ENCODE results near the gene RALGAPB.

RALGAPB gene

GRCh38 chr20:38558596-38559360, 86.1 kb downstream of the RALGAPB start:
- WGBS (ENCODE audit: insufficient coverage, insufficient read length): no CpG with 5 or more reads among the region's 3 CpGs
- Histone ChIP-seq H3K36me3 (ENCODE audit: control insufficient read depth, insufficient read depth, low read length) (no peaks in the 10 kb centered on the region), H3K27me3 (ENCODE audit: control insufficient read depth, insufficient read depth, low read length) (no peaks in the 10 kb centered on the region)

GRCh38 chr20:38559764-38560163, 87.1 kb downstream of the RALGAPB start:
- Histone ChIP-seq H3K27me3 (ENCODE audit: control insufficient read depth, insufficient read depth, low read length) (peaks cover 2% of the 10 kb centered on the region; the same call in 1 of the 2 replicates), H3K4me1 (ENCODE audit: control insufficient read depth, insufficient read depth, low read length) (no peaks in the 10 kb centered on the region), H3K27ac (ENCODE audit: low read length) (no peak overlapping the region), H3K36me3 (ENCODE audit: control insufficient read depth, insufficient read depth, low read length) (no peaks in the 10 kb centered on the region), H3K4me3 (ENCODE audit: low read length) (no peak overlapping the region), H3K9me3 (ENCODE audit: control insufficient read depth, insufficient read depth, low read length) (no peaks in the 10 kb centered on the region)
- no peak for DNase-seq (ENCODE audit: low read depth, low spot score)
- WGBS (ENCODE audit: insufficient coverage, insufficient read length): 100% methylated on average over 1 of the region's 3 CpGs

More at GRCh38 chr20:38558596-38559360, 86.1 kb downstream of the RALGAPB start:
- no peak overlapping the region for H3K27ac ChIP-seq (ENCODE audit: low read length)
- no peaks in the 10 kb centered on the region for H3K4me1 ChIP-seq (ENCODE audit: control insufficient read depth, insufficient read depth, low read length)
- DNase-seq (ENCODE audit: low read depth, low spot score): no peak
- H3K9me3 ChIP-seq (ENCODE audit: control insufficient read depth, insufficient read depth, low read length): no peaks in the 10 kb centered on the region
- H3K4me3 ChIP-seq (ENCODE audit: low read length): no peak overlapping the region

- no peak for DNase-seq (ENCODE audit: low read depth, low spot score)
- H3K9me3 ChIP-seq (ENCODE audit: control insufficient read depth, insufficient read depth, low read length): no peaks in the 10 kb centered on the region
- H3K27me3 ChIP-seq (ENCODE audit: control insufficient read depth, insufficient read depth, low read length): peaks cover 2% of the 10 kb centered on the region; the same call in 1 of the 2 replicates
- H3K27ac ChIP-seq (ENCODE audit: low read length): no peak overlapping the region
- WGBS (ENCODE audit: insufficient coverage, insufficient read length): no CpG with 5 or more reads among the region's 6 CpGs
- no peak overlapping the region for H3K4me3 ChIP-seq (ENCODE audit: low read length)
- no peaks in the 10 kb centered on the region for H3K4me1 ChIP-seq (ENCODE audit: control insufficient read depth, insufficient read depth, low read length)
- no peaks in the 10 kb centered on the region for H3K36me3 ChIP-seq (ENCODE audit: control insufficient read depth, insufficient read depth, low read length)
These were observed 91.3 kb downstream of the RALGAPB start for GRCh38 chr20:38563802-38564431.

GRCh38 chr20:38564680-38565079, 92.0 kb downstream of the RALGAPB start:
- H3K36me3 ChIP-seq (ENCODE audit: control insufficient read depth, insufficient read depth, low read length): no peaks in the 10 kb centered on the region
- no peaks in the 10 kb centered on the region for H3K4me1 ChIP-seq (ENCODE audit: control insufficient read depth, insufficient read depth, low read length)
- H3K9me3 ChIP-seq (ENCODE audit: control insufficient read depth, insufficient read depth, low read length): no peaks in the 10 kb centered on the region
- no CpG with 5 or more reads among the region's 1 CpG for WGBS (ENCODE audit: insufficient coverage, insufficient read length)
- no peak for DNase-seq (ENCODE audit: low read depth, low spot score)
- H3K27me3 ChIP-seq (ENCODE audit: control insufficient read depth, insufficient read depth, low read length): peaks cover 2% of the 10 kb centered on the region; the same call in 1 of the 2 replicates
- H3K4me3 ChIP-seq (ENCODE audit: low read length): no peak overlapping the region
- no peak overlapping the region for H3K27ac ChIP-seq (ENCODE audit: low read length)

GRCh38 chr20:38566036-38566598, 93.5 kb downstream of the RALGAPB start:
- no peak for DNase-seq (ENCODE audit: low read depth, low spot score)
- Histone ChIP-seq H3K27ac (ENCODE audit: low read length) (no peak overlapping the region), H3K4me3 (ENCODE audit: low read length) (no peak overlapping the region), H3K36me3 (ENCODE audit: control insufficient read depth, insufficient read depth, low read length) (no peaks in the 10 kb centered on the region), H3K27me3 (ENCODE audit: control insufficient read depth, insufficient read depth, low read length) (peaks cover 2% of the 10 kb centered on the region; the same call in 1 of the 2 replicates), H3K4me1 (ENCODE audit: control insufficient read depth, insufficient read depth, low read length) (no peaks in the 10 kb centered on the region), H3K9me3 (ENCODE audit: control insufficient read depth, insufficient read depth, low read length) (no peaks in the 10 kb centered on the region)
- no CpG with 5 or more reads among the region's 6 CpGs for WGBS (ENCODE audit: insufficient coverage, insufficient read length)

- no CpG with 5 or more reads among the region's 5 CpGs for WGBS (ENCODE audit: insufficient coverage, insufficient read length)
- no peaks in the 10 kb centered on the region for H3K27me3 ChIP-seq (ENCODE audit: control insufficient read depth, insufficient read depth, low read length)
- no peak overlapping the region for H3K4me3 ChIP-seq (ENCODE audit: low read length)
- peaks cover 2% of the 10 kb centered on the region; the same call in 1 of the 2 replicates for H3K36me3 ChIP-seq (ENCODE audit: control insufficient read depth, insufficient read depth, low read length)
- no peak for DNase-seq (ENCODE audit: low read depth, low spot score)
- H3K4me1 ChIP-seq (ENCODE audit: control insufficient read depth, insufficient read depth, low read length): no peaks in the 10 kb centered on the region
- H3K9me3 ChIP-seq (ENCODE audit: control insufficient read depth, insufficient read depth, low read length): no peaks in the 10 kb centered on the region
- H3K27ac ChIP-seq (ENCODE audit: low read length): no peak overlapping the region
These were observed 97.3 kb downstream of the RALGAPB start for GRCh38 chr20:38569747-38570525.

GRCh38 chr20:38573413-38573812, 100.8 kb downstream of the RALGAPB start:
- Histone ChIP-seq H3K36me3 (ENCODE audit: control insufficient read depth, insufficient read depth, low read length) (peaks cover 2% of the 10 kb centered on the region; the same call in 1 of the 2 replicates), H3K27me3 (ENCODE audit: control insufficient read depth, insufficient read depth, low read length) (no peaks in the 10 kb centered on the region), H3K27ac (ENCODE audit: low read length) (no peak overlapping the region), H3K9me3 (ENCODE audit: control insufficient read depth, insufficient read depth, low read length) (no peaks in the 10 kb centered on the region), H3K4me1 (ENCODE audit: control insufficient read depth, insufficient read depth, low read length) (no peaks in the 10 kb centered on the region), H3K4me3 (ENCODE audit: low read length) (no peak overlapping the region)
- no peak for DNase-seq (ENCODE audit: low read depth, low spot score)
- no CpG with 5 or more reads among the region's 7 CpGs for WGBS (ENCODE audit: insufficient coverage, insufficient read length)

GRCh38 chr20:38579219-38579910, 106.7 kb downstream of the RALGAPB start:
- H3K4me3 ChIP-seq (ENCODE audit: low read length): no peak overlapping the region
- no peak overlapping the region for H3K27ac ChIP-seq (ENCODE audit: low read length)
- DNase-seq (ENCODE audit: low read depth, low spot score): no peak
- H3K27me3 ChIP-seq (ENCODE audit: control insufficient read depth, insufficient read depth, low read length): no peaks in the 10 kb centered on the region
- WGBS (ENCODE audit: insufficient coverage, insufficient read length): no CpG with 5 or more reads among the region's 7 CpGs
- no peaks in the 10 kb centered on the region for H3K9me3 ChIP-seq (ENCODE audit: control insufficient read depth, insufficient read depth, low read length)
- peaks cover 2% of the 10 kb centered on the region; the same call in 1 of the 2 replicates for H3K36me3 ChIP-seq (ENCODE audit: control insufficient read depth, insufficient read depth, low read length)
- no peaks in the 10 kb centered on the region; the same call in none of the 2 replicates for H3K4me1 ChIP-seq (ENCODE audit: control insufficient read depth, insufficient read depth, low read length)

- Histone ChIP-seq H3K27ac (ENCODE audit: low read length) (no peak overlapping the region), H3K4me1 (ENCODE audit: control insufficient read depth, insufficient read depth, low read length) (no peaks in the 10 kb centered on the region; the same call in none of the 2 replicates), H3K36me3 (ENCODE audit: control insufficient read depth, insufficient read depth, low read length) (no peaks in the 10 kb centered on the region), H3K9me3 (ENCODE audit: control insufficient read depth, insufficient read depth, low read length) (no peaks in the 10 kb centered on the region), H3K27me3 (ENCODE audit: control insufficient read depth, insufficient read depth, low read length) (no peaks in the 10 kb centered on the region), H3K4me3 (ENCODE audit: low read length) (no peak overlapping the region)
- DNase-seq (ENCODE audit: low read depth, low spot score): no peak
- whole genome bisulfite sequencing (ENCODE audit: insufficient coverage, insufficient read length): no CpG with 5 or more reads among the region's 4 CpGs
These were observed 107.3 kb downstream of the RALGAPB start for GRCh38 chr20:38579921-38580320.
